Left cardiac atrium (tissue), 4 donors: ENCODE results near the gene CCL24. TPM values are rescaled to one million over a fixed set of nuclear protein-coding genes. Genes with fewer than 3 reads are reported as not detected.
A peak's percentile ranks its signal among the peaks of the same experiment; 100 is the strongest.

Experiments used
- ATAC-seq, 2 donors: fragments of 200-7000 bp; cut with Tn5 transposase; one replicate each; pipeline ENCODE4 v1.9.1; 2020; ENCODE audit warnings: mild to moderate bottlenecking in 2 of 2, moderate library complexity in 2 of 2
- DNase-seq: peaks from one replicate; pipeline ENCODE4 v3.0.0-alpha.2; 2020
- intact Hi-C, 2 donors: fragments of 100-400 bp; cut with DNase I; formaldehyde crosslinking; loops; one replicate each; pipeline versions ENCODE4 v1.14.1 to v1.15.1; 2022 to 2023
- total RNA-seq, 2 donors: library from RNA; stranded (reverse); fragmentation: NEBNext Ultra II Directional; extraction: Animal tissue kit (Norgen Biotek cat#: 25700); gene quantifications; one replicate each; pipeline ENCODE4 v1.2.1, GENCODE V29; 2021
- donor health status: DM: no; HTN: yes; CAD: no.
- donor health status: DM: no; HTN: yes; CAD: no; lungs with severe emphysema.
- donor health status: DM: yes; HTN: yes; CAD: no.
- donor health status: Dilated cardiomyopathy.

Gene CCL24
- total RNA-seq, 2 donors from 2014 or later = 0.56 TPM; not detected in 1

DNA sequence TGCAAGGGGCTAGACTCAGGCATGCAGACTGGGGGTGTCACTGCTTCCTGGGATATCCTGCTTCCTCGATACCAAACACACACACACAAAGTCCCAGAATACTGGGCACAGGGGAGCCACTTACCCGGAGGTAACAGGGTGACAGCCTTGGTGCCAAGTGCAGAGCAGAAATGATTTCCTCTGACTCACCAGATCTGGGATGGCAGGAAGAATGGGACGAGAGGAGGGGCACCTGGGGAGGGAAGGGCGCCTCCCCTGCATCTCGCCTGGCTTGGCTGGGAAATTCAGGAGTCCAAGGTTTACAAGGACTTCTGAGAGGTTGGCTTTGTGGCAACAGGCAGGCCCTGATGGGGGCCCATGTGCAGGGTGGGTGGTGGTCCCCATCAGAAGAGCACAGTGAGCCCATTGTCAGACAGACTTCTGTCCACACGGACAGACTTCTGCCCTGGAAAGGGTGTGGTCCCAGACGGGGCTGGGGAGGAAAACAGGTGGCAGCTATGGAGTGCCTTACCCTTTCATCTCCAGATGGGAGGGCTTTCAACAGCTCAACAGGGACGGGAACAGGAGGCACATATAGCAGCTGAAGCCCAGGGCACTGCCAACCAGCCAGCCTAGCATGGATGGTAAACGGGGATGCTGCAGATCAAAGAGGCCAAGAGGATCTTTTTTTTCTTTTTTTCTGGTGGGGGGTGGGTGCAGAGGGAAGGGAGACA is 9.7 kb upstream of the CCL24 start:
- ATAC-seq (no peak), DNase-seq (no peak)
- intact Hi-C loops = no loop called here

DNA sequence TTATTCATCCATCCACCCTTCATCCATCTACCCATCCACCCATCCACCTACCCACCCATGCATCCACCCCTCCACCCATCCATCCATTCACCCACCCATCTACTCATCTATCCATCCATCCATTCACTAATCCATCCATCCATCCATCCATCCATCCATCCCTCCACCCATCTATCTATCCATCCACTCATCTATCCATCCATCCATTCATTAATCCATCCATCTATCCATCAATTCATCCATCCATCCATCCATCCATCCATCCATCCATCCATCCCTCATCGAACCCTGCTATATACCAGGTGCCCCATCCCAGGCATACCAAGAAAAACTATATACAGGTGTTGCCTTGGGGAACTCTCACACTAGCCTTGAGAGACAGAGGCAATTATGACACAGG is 7.1 kb upstream of the CCL24 start:
- intact Hi-C loops = no loop called here
- no peak for ATAC-seq

DNA sequence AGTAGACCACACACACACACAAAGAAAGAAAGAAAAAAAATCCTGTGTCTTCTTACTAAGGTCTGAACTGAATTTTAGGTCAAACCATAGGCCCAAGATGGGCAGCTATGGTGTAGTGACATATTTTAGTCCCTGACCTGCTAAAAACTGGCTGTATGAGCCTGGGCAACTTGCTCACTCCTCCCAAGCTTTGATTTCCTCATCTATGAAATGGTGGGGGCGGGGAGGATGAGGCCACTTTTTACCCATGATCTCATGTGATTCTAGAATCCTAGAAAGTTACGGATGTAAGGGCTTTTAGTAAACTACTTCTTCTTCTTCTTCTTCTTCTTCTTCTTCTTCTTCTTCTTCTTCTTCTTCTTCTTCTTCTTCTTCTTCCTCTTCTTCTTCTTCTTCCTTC is 6.1 kb upstream of the CCL24 start:
- DNase-seq = no peak
- intact Hi-C loops = no loop called here
- ATAC-seq = peak in 1 of 2 donors; percentile 36

More for the DNA sequence above, 7.1 kb upstream of the CCL24 start:
- DNase-seq = no peak

DNA sequence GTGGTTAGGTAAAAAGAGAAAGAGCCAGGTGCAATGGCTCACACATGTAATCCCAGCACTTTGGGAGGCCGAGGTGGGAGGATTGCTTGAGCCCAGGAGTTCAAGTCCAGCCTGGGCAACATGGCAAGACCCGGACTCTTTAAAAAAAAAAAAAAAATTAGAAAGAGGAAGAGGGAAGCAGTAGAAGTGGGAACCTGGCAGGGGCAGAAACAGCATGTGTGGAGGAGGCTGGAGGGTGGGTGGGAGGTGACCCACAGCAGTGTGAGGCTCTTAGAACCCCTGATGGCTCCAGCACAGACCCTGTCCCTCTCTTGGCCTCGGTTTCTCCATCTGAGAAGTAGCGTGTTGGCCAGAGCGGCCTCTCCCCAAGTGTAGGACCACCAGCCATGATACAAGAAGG is 4.9 kb upstream of the CCL24 start:
- intact Hi-C loops = no loop called here
- no peak for DNase-seq
- ATAC-seq = no peak

DNA sequence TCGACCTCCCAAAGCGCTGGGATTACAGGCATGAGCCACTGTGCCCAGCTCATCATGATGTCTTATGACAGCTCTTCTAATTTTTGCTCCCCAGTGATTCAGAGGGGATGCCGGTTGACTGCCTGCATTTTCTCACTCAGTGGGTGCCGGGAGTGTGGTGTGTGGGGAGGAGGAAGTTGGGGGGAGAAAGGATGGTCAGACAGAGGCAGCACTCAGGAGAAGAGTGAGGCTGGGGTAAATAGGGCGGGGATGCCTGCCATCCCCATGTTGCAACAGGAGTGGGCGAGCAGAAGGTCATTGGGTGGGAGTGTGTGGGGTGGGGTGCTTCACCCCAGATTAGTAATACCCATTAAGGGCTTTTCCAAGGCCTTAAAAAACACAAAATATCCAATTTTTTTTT is 3.5 kb upstream of the CCL24 start:
- intact Hi-C loops = no loop called here
- ATAC-seq = no peak
- DNase-seq = no peak

GRCh38 chr7:75815418-75816064 is 1.9 kb upstream of the CCL24 start:
- intact Hi-C loops = no loop called here
- ATAC-seq (no peak), DNase-seq (no peak)

GRCh38 chr7:75814407-75814947 is 871 bp upstream of the CCL24 start:
- DNase-seq = no peak
- ATAC-seq = no peak
- intact Hi-C loops = no loop called here

DNA sequence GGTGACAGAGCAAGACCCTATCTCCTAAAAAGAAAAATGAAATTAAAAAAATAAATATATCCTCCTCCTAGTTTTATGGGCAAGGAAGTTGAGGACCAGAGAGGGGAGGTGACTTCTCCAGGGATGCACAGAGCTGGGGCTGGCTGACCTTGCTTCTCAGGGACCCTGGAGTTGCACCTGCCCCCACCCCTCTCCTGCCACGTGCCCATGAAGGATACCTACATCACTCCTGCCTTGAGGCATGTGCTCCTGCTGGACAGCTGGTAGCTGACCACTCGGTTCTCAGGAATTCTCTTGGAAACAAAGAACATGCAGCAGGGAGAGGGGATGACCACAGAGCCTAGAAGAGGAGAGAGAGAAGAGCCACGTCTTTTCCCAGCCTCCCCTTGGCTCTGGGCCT is 522 bp downstream of the CCL24 start:
- no peak for DNase-seq

GRCh38 chr7:75811894-75812678 is 1.5 kb downstream of the CCL24 start:
- ATAC-seq = no peak
- intact Hi-C loops = no loop called here
- no peak for DNase-seq

More for the DNA sequence above, 522 bp downstream of the CCL24 start:
- ATAC-seq = no peak
- intact Hi-C loops = no loop called here

DNA sequence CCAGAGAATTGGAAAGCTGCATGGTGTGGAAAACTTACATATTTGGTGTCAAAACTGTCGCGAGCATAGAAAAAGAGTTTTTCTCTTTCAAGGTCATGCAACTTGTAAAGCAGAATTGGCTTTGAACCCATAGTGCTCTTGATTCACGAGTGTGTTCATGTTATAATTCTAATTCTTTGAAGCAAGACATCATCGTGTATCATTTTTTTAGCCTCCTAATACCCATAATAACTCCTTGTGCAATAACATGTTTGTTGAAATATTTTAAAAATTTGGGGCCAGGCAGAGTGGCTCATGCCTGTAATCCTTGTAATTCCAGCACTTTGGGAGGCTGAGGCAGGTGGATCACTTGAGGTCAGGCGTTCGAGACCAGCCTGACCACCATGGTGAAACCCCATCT is 4.2 kb downstream of the CCL24 start:
- DNase-seq (no peak), ATAC-seq (no peak)
- intact Hi-C loops = no loop called here

DNA sequence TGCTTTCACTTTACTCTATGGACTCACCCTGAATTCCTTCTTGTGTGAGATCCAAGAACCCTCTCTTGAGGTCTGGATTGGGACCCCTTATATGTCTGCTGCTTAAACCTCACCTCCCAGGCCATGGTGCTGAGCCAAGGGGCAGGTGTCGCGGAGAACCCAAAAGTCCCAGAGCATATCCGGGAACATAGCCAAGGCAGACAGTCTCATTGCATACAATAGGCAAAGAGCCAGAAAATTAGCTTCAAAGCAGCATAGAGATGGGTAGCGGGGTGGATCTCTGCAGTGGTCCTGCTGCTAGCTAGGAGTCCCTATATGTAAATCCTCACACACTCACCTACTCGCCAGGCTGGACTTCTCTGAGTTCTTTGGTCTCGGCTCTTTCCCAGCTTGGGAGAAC is 5.5 kb downstream of the CCL24 start:
- DNase-seq (no peak), ATAC-seq (no peak)
- intact Hi-C loops = no loop called here

- DNase-seq (no peak), ATAC-seq (no peak)
- intact Hi-C loops = no loop called here
Measured at GRCh38 chr7:75807452-75807851, 6.2 kb downstream of the CCL24 start.

DNA sequence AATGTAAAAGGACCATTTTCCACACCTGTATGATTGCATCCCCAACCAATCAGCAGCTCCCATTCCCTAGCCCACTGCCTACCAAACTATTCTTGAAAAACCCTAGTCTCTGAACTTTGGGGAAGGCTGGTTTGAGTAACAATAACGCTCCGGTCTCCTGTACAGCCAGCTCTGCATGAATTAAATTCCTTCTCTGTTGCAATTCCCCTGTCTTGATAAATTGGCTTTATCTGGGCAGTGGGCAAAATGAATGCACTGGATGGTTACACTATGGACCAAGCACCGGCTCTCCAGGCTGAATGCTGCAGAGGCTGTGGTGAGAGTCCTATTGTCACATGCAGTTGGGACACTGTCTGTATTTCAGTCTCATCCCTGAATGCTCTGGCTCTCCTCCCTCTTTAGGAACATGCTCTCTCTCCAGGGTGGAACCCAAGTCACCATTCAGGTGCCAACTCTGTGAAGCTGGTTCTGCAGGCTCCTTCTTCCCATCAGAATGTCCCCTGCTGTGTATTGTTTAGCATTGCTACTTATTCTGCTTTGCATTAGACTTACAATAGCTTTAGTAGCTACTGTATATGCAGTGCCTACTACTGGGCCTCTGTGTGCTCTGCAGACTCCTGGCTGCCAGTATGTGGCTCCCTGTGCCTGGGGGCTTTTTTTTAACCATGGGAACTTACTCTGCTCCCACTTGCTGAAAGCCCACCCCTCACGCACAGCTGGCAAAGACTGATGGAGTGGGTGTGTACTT is 6.9 kb downstream of the CCL24 start:
- DNase-seq = no peak
- intact Hi-C loops = no loop called here
- ATAC-seq = no peak

DNA sequence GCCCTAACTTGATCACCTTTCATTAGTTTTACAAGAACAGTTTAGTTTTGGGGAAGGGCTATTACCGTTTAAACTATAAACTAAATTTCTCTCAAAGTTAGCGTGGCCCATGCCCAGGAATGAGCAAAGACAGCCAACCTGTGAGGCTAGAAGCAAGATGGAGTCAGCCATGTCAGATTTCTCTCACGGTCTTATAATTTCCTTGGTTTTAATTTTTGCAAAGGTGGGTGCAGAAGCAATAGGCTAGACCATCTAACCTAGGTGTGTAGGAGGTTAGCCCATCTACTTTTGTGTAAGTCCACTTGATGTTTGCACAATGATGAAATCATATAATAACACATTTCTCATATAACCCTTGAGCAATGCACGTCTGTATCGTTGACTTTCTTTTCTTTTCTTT is 8.9 kb downstream of the CCL24 start:
- DNase-seq (no peak), ATAC-seq (no peak)
- intact Hi-C loops = no loop called here

DNA sequence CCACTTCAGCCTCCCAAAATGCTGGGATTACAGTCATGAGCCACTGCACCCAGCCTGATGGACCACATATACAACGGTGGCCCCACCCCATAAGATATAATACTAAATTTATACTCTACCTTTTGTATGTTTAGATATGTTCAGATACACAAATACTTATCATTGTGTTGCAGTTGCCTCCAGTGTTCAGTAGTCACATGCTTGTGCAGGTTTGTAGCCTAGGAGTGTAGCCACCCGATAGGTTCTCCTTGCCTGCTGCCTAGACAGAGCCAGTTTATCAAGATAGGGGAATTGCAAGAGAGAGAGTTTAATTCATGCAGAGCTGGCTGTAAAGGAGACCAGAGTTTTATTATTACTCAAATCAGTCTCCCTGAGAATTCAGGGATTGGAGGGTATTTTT is 9.6 kb downstream of the CCL24 start:
- no peak for ATAC-seq
- intact Hi-C loops = no loop called here
- DNase-seq = no peak

GRCh38 chr7:75802552-75802821 is 11.1 kb downstream of the CCL24 start:
- no peak for DNase-seq
- intact Hi-C loops = no loop called here
- no peak for ATAC-seq

- ATAC-seq (no peak), DNase-seq (no peak)
- intact Hi-C loops = no loop called here
Measured at GRCh38 chr7:75798770-75799169, 14.8 kb downstream of the CCL24 start.

GRCh38 chr7:75796420-75796819 is 17.2 kb downstream of the CCL24 start:
- intact Hi-C loops = no loop called here
- no peak for ATAC-seq

DNA sequence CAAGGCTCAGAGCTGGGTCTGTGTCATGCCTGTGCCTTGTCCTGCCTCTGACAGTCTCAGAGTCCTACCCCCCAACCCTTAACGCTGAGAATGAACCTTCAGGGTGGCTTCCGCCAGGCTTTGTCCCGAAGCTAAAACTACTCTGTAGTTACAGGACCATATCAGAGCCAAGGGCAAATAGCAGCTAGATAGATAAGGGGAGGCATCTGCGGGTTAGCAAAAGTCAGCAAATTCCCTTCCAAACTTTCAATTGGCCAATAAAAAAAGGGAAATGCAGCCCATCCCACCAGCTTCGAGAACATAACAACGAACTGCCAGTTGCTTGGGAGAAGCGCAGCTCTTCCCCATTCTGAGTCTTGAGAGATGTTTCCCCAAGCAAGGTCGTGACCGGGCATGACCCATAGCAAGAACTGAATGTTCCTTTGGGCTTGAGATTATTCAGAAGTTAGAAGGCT is 17.7 kb downstream of the CCL24 start:
- intact Hi-C loops = no loop called here
- DNase-seq = peak; percentile 64
- peak; percentile 69 to 84 for ATAC-seq

More at GRCh38 chr7:75796420-75796819, 17.2 kb downstream of the CCL24 start:
- DNase-seq = no peak

GRCh38 chr7:75793676-75794075 is 19.9 kb downstream of the CCL24 start:
- ATAC-seq (no peak), DNase-seq (no peak)
- intact Hi-C loops = no loop called here
